ENCODE measurements around the gene CACNA1C. TPM values are rescaled to one million over a fixed set of nuclear protein-coding genes. Genes with fewer than 3 reads are reported as not detected.

CACNA1C gene
- total and polyA plus RNA-seq, 10 of the 15 experiments (the other 5 are each of a cell fraction or from before 2014, with no cell fraction given): under 0.01 to 0.15 (median 0.09) TPM; not detected in 5

DNA sequence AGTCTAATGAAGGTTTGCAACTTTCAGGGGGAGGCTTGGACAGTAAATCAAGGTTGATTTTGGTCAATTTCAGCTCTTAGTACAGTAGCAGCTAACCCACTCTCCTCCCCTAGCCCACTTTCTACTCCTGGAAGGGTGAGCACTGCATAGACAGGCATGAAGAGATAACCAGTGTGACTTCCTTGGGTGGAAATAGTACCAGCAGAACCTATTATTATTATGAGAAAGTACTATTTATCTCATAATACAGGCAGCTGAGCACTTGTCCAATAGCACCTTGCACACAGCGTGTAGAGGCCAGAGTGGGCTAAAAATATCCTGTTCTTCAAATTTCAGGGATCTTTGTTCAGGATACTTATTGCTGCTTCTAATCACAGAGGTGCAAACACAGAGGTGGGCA is 645.8 kb downstream of the CACNA1C start:
- H3K4me3 ChIP-seq: no peak overlapping the region
- H2AFZ ChIP-seq (ENCODE audit: control insufficient read depth, low read depth, low read length): no peak overlapping the region
- H4K20me1 ChIP-seq (ENCODE audit: control insufficient read depth, insufficient read depth): no peaks in the 10 kb centered on the region
- in situ Hi-C loops (cut with MboI) (no loop called here), intact Hi-C loops (cut with micrococcal nuclease; ENCODE audit: unreplicated experiment) (no loop called here)
- 29% methylated on average over 1 of the region's 1 CpG for WGBS (ENCODE audit: insufficient coverage, insufficient replicate concordance, low lambda C conversion rate, missing lambda C conversion rate)
- H3K4me1 ChIP-seq (ENCODE audit: control insufficient read depth, insufficient read depth, low read length): no peaks in the 10 kb centered on the region
- no peak overlapping the region for H3K4me2 ChIP-seq (ENCODE audit: control insufficient read depth, insufficient read depth)
- H3K27ac ChIP-seq (ENCODE audit: control insufficient read depth, insufficient read depth): no peak overlapping the region
- ChIA-PET RAD21 (ENCODE audit: unreplicated experiment) (no interaction called here), SMC1A (ENCODE audit: uncharacterized antibody, unreplicated experiment) (no interaction called here), POLR2A (no interaction called here), CTCF (no interaction called here)
- no peak for TF ChIP-seq DPF2 (IDR thresholded peaks at IDR 0.05)
- TF ChIP-seq, protein P1, sequence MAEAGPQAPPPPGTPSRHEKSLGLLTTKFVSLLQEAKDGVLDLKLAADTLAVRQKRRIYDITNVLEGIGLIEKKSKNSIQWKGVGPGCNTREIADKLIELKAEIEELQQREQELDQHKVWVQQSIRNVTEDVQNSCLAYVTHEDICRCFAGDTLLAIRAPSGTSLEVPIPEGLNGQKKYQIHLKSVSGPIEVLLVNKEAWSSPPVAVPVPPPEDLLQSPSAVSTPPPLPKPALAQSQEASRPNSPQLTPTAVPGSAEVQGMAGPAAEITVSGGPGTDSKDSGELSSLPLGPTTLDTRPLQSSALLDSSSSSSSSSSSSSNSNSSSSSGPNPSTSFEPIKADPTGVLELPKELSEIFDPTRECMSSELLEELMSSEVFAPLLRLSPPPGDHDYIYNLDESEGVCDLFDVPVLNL (IDR thresholded peaks at IDR 0.05; ENCODE audit: low read depth, low read length): no peak
- no peak for TF ChIP-seq NR2C2 (IDR thresholded peaks at IDR 0.05; ENCODE audit: borderline replicate concordance, control insufficient read depth, insufficient read length, low read depth)
- TF ChIP-seq RFX5 (IDR thresholded peaks at IDR 0.05; ENCODE audit: low read depth, low read length): no peak
- TF ChIP-seq EP300 (IDR thresholded peaks at IDR 0.05; ENCODE audit: borderline replicate concordance in 1 of 2, control insufficient read depth in 1 of 2, low read depth in 2 of 2, low read length in 2 of 2): no peak
- TF ChIP-seq ASH2L (IDR thresholded peaks at IDR 0.05; ENCODE audit: borderline replicate concordance, low read depth): no peak
- TF ChIP-seq, protein P2, sequence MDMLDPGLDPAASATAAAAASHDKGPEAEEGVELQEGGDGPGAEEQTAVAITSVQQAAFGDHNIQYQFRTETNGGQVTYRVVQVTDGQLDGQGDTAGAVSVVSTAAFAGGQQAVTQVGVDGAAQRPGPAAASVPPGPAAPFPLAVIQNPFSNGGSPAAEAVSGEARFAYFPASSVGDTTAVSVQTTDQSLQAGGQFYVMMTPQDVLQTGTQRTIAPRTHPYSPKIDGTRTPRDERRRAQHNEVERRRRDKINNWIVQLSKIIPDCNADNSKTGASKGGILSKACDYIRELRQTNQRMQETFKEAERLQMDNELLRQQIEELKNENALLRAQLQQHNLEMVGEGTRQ (IDR thresholded peaks at IDR 0.05; ENCODE audit: borderline replicate concordance, low read depth, low read length): no peak
- TF ChIP-seq SREBF1 (IDR thresholded peaks at IDR 0.05; ENCODE audit: low read length): no peak
- no peak for TF ChIP-seq JUND (IDR thresholded peaks at IDR 0.05; ENCODE audit: low read depth, low read length)
- TF ChIP-seq CHD2 (IDR thresholded peaks at IDR 0.05; ENCODE audit: borderline replicate concordance, low read depth, low read length): no peak
- TF ChIP-seq EGR1 (IDR thresholded peaks at IDR 0.05; ENCODE audit: borderline replicate concordance in 1 of 2, low read depth in 2 of 2, low read length in 2 of 2): no peak
- TF ChIP-seq, protein P3, sequence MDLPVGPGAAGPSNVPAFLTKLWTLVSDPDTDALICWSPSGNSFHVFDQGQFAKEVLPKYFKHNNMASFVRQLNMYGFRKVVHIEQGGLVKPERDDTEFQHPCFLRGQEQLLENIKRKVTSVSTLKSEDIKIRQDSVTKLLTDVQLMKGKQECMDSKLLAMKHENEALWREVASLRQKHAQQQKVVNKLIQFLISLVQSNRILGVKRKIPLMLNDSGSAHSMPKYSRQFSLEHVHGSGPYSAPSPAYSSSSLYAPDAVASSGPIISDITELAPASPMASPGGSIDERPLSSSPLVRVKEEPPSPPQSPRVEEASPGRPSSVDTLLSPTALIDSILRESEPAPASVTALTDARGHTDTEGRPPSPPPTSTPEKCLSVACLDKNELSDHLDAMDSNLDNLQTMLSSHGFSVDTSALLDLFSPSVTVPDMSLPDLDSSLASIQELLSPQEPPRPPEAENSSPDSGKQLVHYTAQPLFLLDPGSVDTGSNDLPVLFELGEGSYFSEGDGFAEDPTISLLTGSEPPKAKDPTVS (IDR thresholded peaks at IDR 0.05; ENCODE audit: low read depth, low read length): no peak
- TF ChIP-seq TBL1XR1 (IDR thresholded peaks at IDR 0.05; ENCODE audit: low read depth, low read length): no peak
- TF ChIP-seq, protein P4, sequence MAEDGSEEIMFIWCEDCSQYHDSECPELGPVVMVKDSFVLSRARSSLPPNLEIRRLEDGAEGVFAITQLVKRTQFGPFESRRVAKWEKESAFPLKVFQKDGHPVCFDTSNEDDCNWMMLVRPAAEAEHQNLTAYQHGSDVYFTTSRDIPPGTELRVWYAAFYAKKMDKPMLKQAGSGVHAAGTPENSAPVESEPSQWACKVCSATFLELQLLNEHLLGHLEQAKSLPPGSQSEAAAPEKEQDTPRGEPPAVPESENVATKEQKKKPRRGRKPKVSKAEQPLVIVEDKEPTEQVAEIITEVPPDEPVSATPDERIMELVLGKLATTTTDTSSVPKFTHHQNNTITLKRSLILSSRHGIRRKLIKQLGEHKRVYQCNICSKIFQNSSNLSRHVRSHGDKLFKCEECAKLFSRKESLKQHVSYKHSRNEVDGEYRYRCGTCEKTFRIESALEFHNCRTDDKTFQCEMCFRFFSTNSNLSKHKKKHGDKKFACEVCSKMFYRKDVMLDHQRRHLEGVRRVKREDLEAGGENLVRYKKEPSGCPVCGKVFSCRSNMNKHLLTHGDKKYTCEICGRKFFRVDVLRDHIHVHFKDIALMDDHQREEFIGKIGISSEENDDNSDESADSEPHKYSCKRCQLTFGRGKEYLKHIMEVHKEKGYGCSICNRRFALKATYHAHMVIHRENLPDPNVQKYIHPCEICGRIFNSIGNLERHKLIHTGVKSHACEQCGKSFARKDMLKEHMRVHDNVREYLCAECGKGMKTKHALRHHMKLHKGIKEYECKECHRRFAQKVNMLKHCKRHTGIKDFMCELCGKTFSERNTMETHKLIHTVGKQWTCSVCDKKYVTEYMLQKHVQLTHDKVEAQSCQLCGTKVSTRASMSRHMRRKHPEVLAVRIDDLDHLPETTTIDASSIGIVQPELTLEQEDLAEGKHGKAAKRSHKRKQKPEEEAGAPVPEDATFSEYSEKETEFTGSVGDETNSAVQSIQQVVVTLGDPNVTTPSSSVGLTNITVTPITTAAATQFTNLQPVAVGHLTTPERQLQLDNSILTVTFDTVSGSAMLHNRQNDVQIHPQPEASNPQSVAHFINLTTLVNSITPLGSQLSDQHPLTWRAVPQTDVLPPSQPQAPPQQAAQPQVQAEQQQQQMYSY (CRISPR knock-in tag; IDR thresholded peaks at IDR 0.05): no peak
- TF ChIP-seq ZSCAN29 (IDR thresholded peaks at IDR 0.05): no peak
- no peak overlapping the region for H3K9ac ChIP-seq (ENCODE audit: control insufficient read depth, insufficient read depth, low read length)
- no peaks in the 10 kb centered on the region for H3K36me3 ChIP-seq (ENCODE audit: control insufficient read depth in 2 of 2, insufficient read depth in 2 of 2, low read length in 1 of 2)
- no peaks in the 10 kb centered on the region for H3K79me2 ChIP-seq (ENCODE audit: control insufficient read depth, insufficient read depth, low read length)
- BruUV-seq (replicated peaks): no TSS peak
- ATAC-seq (no peak), DNase-seq (ENCODE audit: low read depth, low spot score) (no peak), FAIRE-seq (no peak)
- H3K9me3 ChIP-seq (replicated peaks; ENCODE audit: control insufficient read depth, insufficient read depth, low read length): no peaks in the 10 kb centered on the region; the same call in 2 of the 3 replicates
- H3K27me3 ChIP-seq (replicated peaks in 1 of 2; ENCODE audit: control insufficient read depth in 2 of 2, insufficient read depth in 2 of 2, low read length in 1 of 2): no peaks in the 10 kb centered on the region; a peak in 2 of 4 replicates

Measured in GM12878 (cell line).